Gastroesophageal sphincter (tissue), 3 donors: Measurements from ENCODE around the gene VAV2.

Experiments used
- EP300 ChIP-seq: sonication (generic); formaldehyde crosslinking; IDR thresholded peaks from one replicate; pipeline ENCODE4 v1.6.1; 2017; ENCODE audit warnings: antibody characterized with exemption, mild to moderate bottlenecking
- POLR2A ChIP-seq, 2 donors: fragments of 450-650 bp; IDR thresholded peaks; one replicate each; pipeline ENCODE4 v1.6.1; 2017; ENCODE audit warnings: antibody characterized with exemption in 2 of 2, mild to moderate bottlenecking in 2 of 2, moderate library complexity in 1 of 2
- POLR2AphosphoS5 ChIP-seq: sonication (generic); formaldehyde crosslinking; IDR thresholded peaks from one replicate; pipeline ENCODE4 v1.6.1; 2017; ENCODE audit warnings: antibody characterized with exemption
- TF ChIP-seq, protein P1 (sequence below), 4 experiments: fragments of 200-600 bp in 2 of 4; fragments of 450-650 bp in 2 of 4; sonication (generic) in 1 of 4; IDR thresholded peaks; one replicate each; pipeline ENCODE4 v1.5.1; 2017 to 2019; ENCODE audit warnings: antibody characterized with exemption in 4 of 4, mild to moderate bottlenecking in 2 of 4, moderate library complexity in 2 of 4

DNA sequence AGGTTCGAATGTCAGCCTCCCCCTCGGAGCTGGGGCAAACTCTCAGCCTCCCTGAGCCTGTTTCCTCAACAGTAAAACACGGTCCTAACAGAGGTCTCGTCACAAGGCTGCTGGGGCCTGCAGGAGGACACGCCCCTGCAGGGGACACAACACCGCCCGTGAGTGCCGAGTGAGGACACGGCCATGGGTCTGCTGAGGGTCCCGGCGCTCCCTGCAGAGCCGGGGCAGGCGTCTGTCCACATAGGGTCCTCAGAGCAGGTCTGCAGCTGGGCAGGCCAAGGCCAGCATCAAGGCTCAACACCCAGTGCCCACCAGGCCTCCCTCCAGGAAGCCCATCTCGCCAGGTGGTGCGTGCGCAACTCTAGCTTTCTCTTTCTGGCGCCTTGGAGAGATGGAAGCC, 125.2 kb downstream of the VAV2 start:
- TF ChIP-seq, protein P1, sequence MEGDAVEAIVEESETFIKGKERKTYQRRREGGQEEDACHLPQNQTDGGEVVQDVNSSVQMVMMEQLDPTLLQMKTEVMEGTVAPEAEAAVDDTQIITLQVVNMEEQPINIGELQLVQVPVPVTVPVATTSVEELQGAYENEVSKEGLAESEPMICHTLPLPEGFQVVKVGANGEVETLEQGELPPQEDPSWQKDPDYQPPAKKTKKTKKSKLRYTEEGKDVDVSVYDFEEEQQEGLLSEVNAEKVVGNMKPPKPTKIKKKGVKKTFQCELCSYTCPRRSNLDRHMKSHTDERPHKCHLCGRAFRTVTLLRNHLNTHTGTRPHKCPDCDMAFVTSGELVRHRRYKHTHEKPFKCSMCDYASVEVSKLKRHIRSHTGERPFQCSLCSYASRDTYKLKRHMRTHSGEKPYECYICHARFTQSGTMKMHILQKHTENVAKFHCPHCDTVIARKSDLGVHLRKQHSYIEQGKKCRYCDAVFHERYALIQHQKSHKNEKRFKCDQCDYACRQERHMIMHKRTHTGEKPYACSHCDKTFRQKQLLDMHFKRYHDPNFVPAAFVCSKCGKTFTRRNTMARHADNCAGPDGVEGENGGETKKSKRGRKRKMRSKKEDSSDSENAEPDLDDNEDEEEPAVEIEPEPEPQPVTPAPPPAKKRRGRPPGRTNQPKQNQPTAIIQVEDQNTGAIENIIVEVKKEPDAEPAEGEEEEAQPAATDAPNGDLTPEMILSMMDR (IDR thresholded peaks at IDR 0.05) = no peak
- TF ChIP-seq POLR2AphosphoS5 (no peak), POLR2A (IDR thresholded peaks at IDR 0.05) (no peak), EP300 (no peak)
